ENCODE results near the gene GRAP2. TPM values are rescaled to one million over a fixed set of nuclear protein-coding genes. Genes with fewer than 3 reads are reported as not detected.

GRAP2 gene
- polyA plus RNA-seq, 1 donor (not counting 4 experiments of a cell fraction or from before 2014, with no cell fraction given): not detected

DNA sequence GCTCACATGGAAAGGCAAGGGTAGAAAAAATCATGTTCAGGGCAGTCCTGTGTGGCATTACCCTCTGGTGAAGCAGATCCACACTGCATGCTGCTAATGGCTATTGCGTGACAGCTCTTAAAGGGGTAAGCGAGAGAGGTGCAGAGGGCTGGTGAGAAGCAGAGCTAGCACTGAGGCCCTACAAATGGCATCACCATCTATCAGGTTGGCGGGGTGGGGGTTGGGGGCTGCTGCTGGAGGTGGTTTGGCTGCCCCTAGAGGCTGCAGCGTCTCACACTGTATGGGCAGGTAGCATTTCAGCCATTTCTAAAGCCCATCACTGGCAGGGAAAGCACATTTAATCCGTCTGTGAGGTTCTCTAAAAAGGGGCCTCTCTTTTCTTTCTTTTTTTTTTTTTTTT is 42.5 kb downstream of the GRAP2 start:
- H3K9ac ChIP-seq (ENCODE audit: control insufficient read depth, extremely low read depth, insufficient read depth, low read length): no peak overlapping the region
- H3K4me3 ChIP-seq (ENCODE audit: control insufficient read depth in 2 of 3, extremely low read depth in 1 of 3, insufficient read depth in 2 of 3, low read depth in 1 of 3, low read length in 3 of 3): no peak overlapping the region
- H2AFZ ChIP-seq (ENCODE audit: control insufficient read depth, low read length): no peak overlapping the region
- H3K4me1 ChIP-seq (ENCODE audit: control insufficient read depth, extremely low read depth, insufficient read depth, low read length): no peaks in the 10 kb centered on the region
- H4K20me1 ChIP-seq (ENCODE audit: control insufficient read depth, extremely low read depth, insufficient read depth, low read length): no peaks in the 10 kb centered on the region
- dilution Hi-C loops (cut with MboI; ENCODE audit: extremely low pct_ligation_motif_present, low sequenced_read_pairs): no loop called here
- peaks cover 13% of the 10 kb centered on the region for H3K27me3 ChIP-seq (ENCODE audit: control insufficient read depth, extremely low read depth, insufficient read depth, low read length)
- TF ChIP-seq, protein P1, sequence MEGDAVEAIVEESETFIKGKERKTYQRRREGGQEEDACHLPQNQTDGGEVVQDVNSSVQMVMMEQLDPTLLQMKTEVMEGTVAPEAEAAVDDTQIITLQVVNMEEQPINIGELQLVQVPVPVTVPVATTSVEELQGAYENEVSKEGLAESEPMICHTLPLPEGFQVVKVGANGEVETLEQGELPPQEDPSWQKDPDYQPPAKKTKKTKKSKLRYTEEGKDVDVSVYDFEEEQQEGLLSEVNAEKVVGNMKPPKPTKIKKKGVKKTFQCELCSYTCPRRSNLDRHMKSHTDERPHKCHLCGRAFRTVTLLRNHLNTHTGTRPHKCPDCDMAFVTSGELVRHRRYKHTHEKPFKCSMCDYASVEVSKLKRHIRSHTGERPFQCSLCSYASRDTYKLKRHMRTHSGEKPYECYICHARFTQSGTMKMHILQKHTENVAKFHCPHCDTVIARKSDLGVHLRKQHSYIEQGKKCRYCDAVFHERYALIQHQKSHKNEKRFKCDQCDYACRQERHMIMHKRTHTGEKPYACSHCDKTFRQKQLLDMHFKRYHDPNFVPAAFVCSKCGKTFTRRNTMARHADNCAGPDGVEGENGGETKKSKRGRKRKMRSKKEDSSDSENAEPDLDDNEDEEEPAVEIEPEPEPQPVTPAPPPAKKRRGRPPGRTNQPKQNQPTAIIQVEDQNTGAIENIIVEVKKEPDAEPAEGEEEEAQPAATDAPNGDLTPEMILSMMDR (optimal IDR thresholded peaks at IDR 0.05 in 1 of 3, IDR thresholded peaks at IDR 0.05 in 1 of 3, conservative IDR thresholded peaks at IDR 0.05 in 1 of 3; ENCODE audit: extremely low read depth in 1 of 3, insufficient read depth in 2 of 3, low read length in 3 of 3): peak in 1 of 3 experiments; percentile 16
- no peak for TF ChIP-seq EZH2 (IDR thresholded peaks at IDR 0.05; ENCODE audit: low read length)
- DNase-seq (ENCODE audit: low read depth, low spot score) (no peak), FAIRE-seq (no peak)
- no peaks in the 10 kb centered on the region for H3K9me1 ChIP-seq (ENCODE audit: control insufficient read depth, extremely low read depth, insufficient read depth, low read length)
- H3K4me2 ChIP-seq (ENCODE audit: control insufficient read depth, extremely low read depth, insufficient read depth, low read depth, low read length): no peak overlapping the region
- H3K79me2 ChIP-seq (ENCODE audit: control insufficient read depth, insufficient read depth, low read length): no peaks in the 10 kb centered on the region
- no peaks in the 10 kb centered on the region for H3K36me3 ChIP-seq (ENCODE audit: control insufficient read depth in 2 of 2, extremely low read depth in 1 of 2, insufficient read depth in 2 of 2, low read length in 2 of 2)
- H3K9me3 ChIP-seq (ENCODE audit: control insufficient read depth, low read depth, low read length): no peaks in the 10 kb centered on the region
- no peak overlapping the region for H3K27ac ChIP-seq (ENCODE audit: control insufficient read depth, insufficient read depth, low read length)

DNA sequence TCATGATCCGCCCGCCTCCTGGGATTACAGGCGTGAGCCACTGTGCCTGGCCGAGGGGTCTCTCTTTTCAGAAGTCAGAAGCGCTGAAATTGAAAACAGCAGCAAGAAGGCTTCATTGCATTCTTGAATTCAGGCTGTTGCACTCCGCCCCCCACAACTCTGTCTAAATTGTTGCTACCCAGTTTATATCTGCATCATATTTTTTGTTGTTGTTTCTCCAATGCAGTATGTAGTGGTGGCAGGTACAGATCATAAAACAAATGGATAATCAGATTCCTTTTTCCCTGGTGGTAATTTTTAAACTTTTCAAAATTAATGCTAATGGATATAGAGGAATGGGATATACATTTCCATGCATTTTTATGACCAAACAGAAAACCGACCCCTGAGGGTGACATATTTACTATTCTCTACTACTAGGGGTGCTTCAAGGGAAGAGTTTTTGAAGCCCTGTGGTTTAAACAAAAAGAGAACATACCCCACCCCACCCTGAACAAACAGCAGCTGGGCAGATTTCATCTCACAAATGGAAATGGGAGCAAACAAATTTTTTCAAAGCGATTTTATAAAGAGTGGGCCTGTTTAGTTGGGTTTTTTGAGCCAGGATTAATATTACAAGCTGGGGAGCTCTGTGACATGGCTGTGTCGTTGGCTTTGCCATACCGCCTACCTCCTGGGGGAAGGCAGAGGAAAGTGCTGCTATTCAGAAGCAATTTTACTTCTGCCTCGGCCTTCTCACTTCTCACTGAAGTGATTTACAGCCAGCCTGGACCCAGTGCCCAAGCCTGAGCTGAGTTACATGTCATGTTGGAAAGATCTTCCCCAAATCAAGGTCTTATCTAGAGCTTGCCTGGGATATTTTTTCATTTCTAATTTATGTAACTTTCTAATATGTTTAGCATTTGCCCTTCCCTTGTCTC is 43.3 kb downstream of the GRAP2 start:
- Histone ChIP-seq H3K27me3 (ENCODE audit: control insufficient read depth, extremely low read depth, insufficient read depth, low read length) (peaks cover 9% of the 10 kb centered on the region), H2AFZ (ENCODE audit: control insufficient read depth, low read length) (no peak overlapping the region), H3K9me1 (ENCODE audit: control insufficient read depth, extremely low read depth, insufficient read depth, low read length) (no peaks in the 10 kb centered on the region), H4K20me1 (ENCODE audit: control insufficient read depth, extremely low read depth, insufficient read depth, low read length) (no peaks in the 10 kb centered on the region), H3K9ac (ENCODE audit: control insufficient read depth, extremely low read depth, insufficient read depth, low read length) (no peak overlapping the region), H3K4me2 (ENCODE audit: control insufficient read depth, extremely low read depth, insufficient read depth, low read depth, low read length) (no peak overlapping the region), H3K27ac (ENCODE audit: control insufficient read depth, insufficient read depth, low read length) (no peak overlapping the region), H3K36me3 (ENCODE audit: control insufficient read depth in 2 of 2, extremely low read depth in 1 of 2, insufficient read depth in 2 of 2, low read length in 2 of 2) (no peaks in the 10 kb centered on the region), H3K4me3 (ENCODE audit: control insufficient read depth in 2 of 3, extremely low read depth in 1 of 3, insufficient read depth in 2 of 3, low read depth in 1 of 3, low read length in 3 of 3) (no peak overlapping the region), H3K79me2 (ENCODE audit: control insufficient read depth, insufficient read depth, low read length) (no peaks in the 10 kb centered on the region), H3K9me3 (ENCODE audit: control insufficient read depth, low read depth, low read length) (no peaks in the 10 kb centered on the region), H3K4me1 (ENCODE audit: control insufficient read depth, extremely low read depth, insufficient read depth, low read length) (no peaks in the 10 kb centered on the region)
- DNase-seq (ENCODE audit: low read depth, low spot score) (no peak), FAIRE-seq (no peak)
- dilution Hi-C loops (cut with MboI; ENCODE audit: extremely low pct_ligation_motif_present, low sequenced_read_pairs): no loop called here
- TF ChIP-seq, protein P1 (optimal IDR thresholded peaks at IDR 0.05 in 1 of 3, IDR thresholded peaks at IDR 0.05 in 1 of 3, conservative IDR thresholded peaks at IDR 0.05 in 1 of 3; ENCODE audit: extremely low read depth in 1 of 3, insufficient read depth in 2 of 3, low read length in 3 of 3): no peak
- TF ChIP-seq EZH2 (IDR thresholded peaks at IDR 0.05; ENCODE audit: low read length): no peak

Data from keratinocyte (primary cell).